A673 (cell line): ENCODE results near the gene YTHDF2.

Experiments
- CTCF ChIP-seq: fragments of 300-800, 200-600 bp; sonication (generic); conservative IDR thresholded peaks from 2 replicates; pipeline ENCODE4 v1.5.1; 2017; ENCODE audit warnings: low read depth, mild to moderate bottlenecking, antibody characterized with exemption, low read length, moderate library complexity, mixed read lengths
- EZH2 ChIP-seq: fragments of 200-600 bp; sonication (generic); IDR thresholded peaks from 2 replicates; pipeline ENCODE4 v1.6.1; 2017; ENCODE audit warnings: borderline replicate concordance, low read depth, mild to moderate bottlenecking, mixed read lengths, antibody characterized with exemption, low read length; ENCODE audit not compliant: poor library complexity, severe bottlenecking

- TF ChIP-seq CTCF (no peak), EZH2 (no peak)
Measured at GRCh38 chr1:28819020-28819419, 82.3 kb downstream of the YTHDF2 start.
